ENCODE results near the gene NDUFA3. TPM values are rescaled to one million over a fixed set of nuclear protein-coding genes. Genes with fewer than 3 reads are reported as not detected.

The NDUFA3 gene
- total and polyA plus RNA-seq, 2 of the 13 experiments (the other 11 are each of a cell fraction or from before 2014, with no cell fraction given) = 31.6 to 75.4 TPM

GRCh38 chr19:54137699-54138488, 35.2 kb downstream of the NDUFA3 start, which contains the start of gene CNOT3 (continued):
- TF ChIP-seq IKZF5 (CRISPR knock-in tag; IDR thresholded peaks at IDR 0.05) (no peak), FOXO1 (CRISPR knock-in tag; IDR thresholded peaks at IDR 0.05) (no peak), ZNF749 (CRISPR knock-in tag; IDR thresholded peaks at IDR 0.05; ENCODE audit: borderline replicate concordance) (no peak), FOXA3 (CRISPR knock-in tag; IDR thresholded peaks at IDR 0.05) (no peak), ZNF280D (CRISPR knock-in tag; IDR thresholded peaks at IDR 0.05) (no peak), E2F2 (CRISPR knock-in tag; IDR thresholded peaks at IDR 0.05; ENCODE audit: borderline replicate concordance) (no peak), ZSCAN31 (CRISPR knock-in tag; IDR thresholded peaks at IDR 0.05; ENCODE audit: low read depth) (peak; percentile 51; the same call in 1 of the 2 replicates), RXRB (CRISPR knock-in tag; IDR thresholded peaks at IDR 0.05; ENCODE audit: borderline replicate concordance) (no peak), ZBTB3 (CRISPR knock-in tag; IDR thresholded peaks at IDR 0.05; ENCODE audit: borderline replicate concordance, low read depth) (no peak), ZNF652 (CRISPR knock-in tag; IDR thresholded peaks at IDR 0.05; ENCODE audit: borderline replicate concordance, low read depth) (no peak), FOXP4 (CRISPR knock-in tag; IDR thresholded peaks at IDR 0.05) (no peak), BRF2 (CRISPR knock-in tag; IDR thresholded peaks at IDR 0.05) (peak; percentile 69; the same call in 1 of the 2 replicates), SRSF9 (IDR thresholded peaks at IDR 0.05; ENCODE audit: borderline replicate concordance, insufficient read depth, low read depth, low read length, poor library complexity, severe bottlenecking) (no peak), BCL6 (CRISPR knock-in tag; IDR thresholded peaks at IDR 0.05) (no peak)
